Heart right ventricle (tissue), 16 donors: ENCODE results near the gene LRRC74A. TPM values are rescaled to one million over a fixed set of nuclear protein-coding genes. Genes with fewer than 3 reads are reported as not detected.

Source experiments
- ATAC-seq, 8 donors: fragments of 200-7000 bp; cut with Tn5 transposase; one replicate each; pipeline ENCODE4 v1.9.1; 2020; ENCODE audit warnings: mild to moderate bottlenecking in 8 of 8, moderate library complexity in 8 of 8, moderate number of reproducible peaks in 1 of 8
- DNase-seq, 2 donors: peaks; one replicate each; pipeline ENCODE4 v3.0.0-alpha.2; 2020
- H3K27ac ChIP-seq, 10 donors: fragments of 200-600 bp; sonication (generic) in 2 of 10; one replicate each; pipeline versions ENCODE4 v1.5.0 to v1.8.0; 2020 to 2022; ENCODE audit warnings: mild to moderate bottlenecking in 3 of 10
- H3K27me3 ChIP-seq, 7 donors: fragments of 200-600 bp; one replicate each; pipeline ENCODE4 v1.8.0; 2021 to 2022; ENCODE audit warnings: mild to moderate bottlenecking in 2 of 7
- H3K36me3 ChIP-seq, 9 donors: fragments of 200-600 bp; sonication (generic) in 1 of 9; one replicate each; pipeline versions ENCODE4 v1.5.0 to v1.8.0; 2020 to 2022; ENCODE audit warnings: mild to moderate bottlenecking in 2 of 9
- H3K4me1 ChIP-seq, 9 donors: fragments of 200-600 bp; sonication (generic) in 1 of 9; one replicate each; pipeline versions ENCODE4 v1.5.0 to v1.8.0; 2020 to 2022; ENCODE audit warnings: mild to moderate bottlenecking in 4 of 9
- H3K4me3 ChIP-seq, 10 donors: fragments of 200-600 bp; sonication (generic) in 2 of 10; one replicate each; pipeline versions ENCODE4 v1.5.0 to v1.8.0; 2020 to 2022; ENCODE audit warnings: mild to moderate bottlenecking in 7 of 10, moderate library complexity in 2 of 10
- H3K9me3 ChIP-seq, 11 donors: fragments of 200-600 bp in 10 of 11; sonication (generic) in 2 of 11; one replicate each; pipeline versions ENCODE4 v1.5.0 to v1.8.0; 2013 to 2022; ENCODE audit warnings: mild to moderate bottlenecking in 2 of 11, control low read depth in 1 of 11, moderate library complexity in 1 of 11
- CTCF ChIP-seq, 9 donors: fragments of 200-600 bp; sonication (generic) in 2 of 9; IDR thresholded peaks; one replicate each; pipeline versions ENCODE4 v1.5.0 to v1.8.0; 2021 to 2022; ENCODE audit warnings: antibody characterized with exemption in 9 of 9, mild to moderate bottlenecking in 5 of 9, moderate library complexity in 1 of 9
- WGBS, 2 donors: extraction: QIAGEN DNeasy Blood & Tissue Kit; methylation state at CpG; one replicate each; pipeline ENCODE4 v1.1.7; 2013; ENCODE audit warnings: inconsistent platforms in 1 of 2; 5-methylcytosine and 5-hydroxymethylcytosine counted together
- intact Hi-C, 10 donors: fragments of 100-400 bp; cut with DNase I; formaldehyde crosslinking; loops; one replicate each; pipeline versions ENCODE4 v1.11.1 to v1.14.2; 2022
- polyA plus RNA-seq, 2 donors: library from polyadenylated mRNA; stranded (reverse); fragments of 200-250 nt; gene quantifications; one replicate each; pipeline ENCODE4 v1.2.3, GENCODE V29; 2013
- total RNA-seq, 10 donors: library from RNA; stranded (reverse); fragmentation: NEBNext Ultra II Directional in 3 of 10; extraction: Animal tissue kit (Norgen Biotek cat#: 25700) in 3 of 10; gene quantifications; one replicate each; pipeline versions ENCODE4 v1.2.1 to v1.2.4, GENCODE V29; 2021 to 2023
- donor health status: Arrhythmogenic right ventricular cardiomyopathy.
- donor health status: ischemic (EF 13 %, LVEDD 7.1; RV severe dilation, severe dysfunction).
- donor health status: healthy with polysubstance abuse.
- donor health status: DM: no; HTN: yes; CAD: no.
- donor health status: DM: no; HTN: no; CAD: no.
- donor health status: ischemic (EF 25% LVEDD 6.9; RV normal size, moderate dysfunction).
- donor health status: ischemic (EF 25% LVEDD 5.7; RV mildly dilated, moderate dysfunction).
- donor health status: healthy.
- donor health status: DM: yes; HTN: yes; CAD: no.
- donor health status: Ischemic cardiomyopathy.
- donor health status: ischemic (EF 35%, LVEDD 5.7; RV mildly dilated, moderate dysfunction).
- donor health status: nonischemic (EF 11% LVEDD 7.7; RV severe dilation, severe dysfunction).
- donor health status: DM: yes; HTN: yes; CAD: no.
- donor health status: PGD.
- donor health status: ischemic (EF 29% LVEDD 5.4; RV normal size, mild dysfunction).
- donor health status: nonischemic (EF 23%, LVEDD 6.1; RV moderate dilation, normal function).

LRRC74A gene
- total and polyA plus RNA-seq, 12 donors, result not detected

- peaks cover 15 to 84% (median 67%) of the 10 kb centered on the region in 9 donors for H3K4me1 ChIP-seq
- DNase-seq (no peak), ATAC-seq (no peak)
- 64 to 76% methylated on average over 2 of the region's 2 CpGs for WGBS, 2 donors
- intact Hi-C loops, result loop anchor here in 3 of 10 donors (5.0 kb wide), 1 partner anchor 69 kb away; no protein-coding TSS in a partner anchor
- H3K27me3 ChIP-seq, result no peaks in the 10 kb centered on the region
- peaks cover 0 to 90% (median 11%) of the 10 kb centered on the region in 9 donors for H3K36me3 ChIP-seq
- peak overlapping the region in 8 of 10 donors; percentile 39 to 80 (median 68) for H3K27ac ChIP-seq
- TF ChIP-seq CTCF (IDR thresholded peaks at IDR 0.05), result no peak
- no peak overlapping the region for H3K4me3 ChIP-seq
- H3K9me3 ChIP-seq, result no peaks in the 10 kb centered on the region
These were observed 44.6 kb upstream of the LRRC74A start for GRCh38 chr14:76781648-76782051.

- H3K36me3 ChIP-seq, result peaks cover 0 to 91% (median 11%) of the 10 kb centered on the region in 9 donors
- TF ChIP-seq CTCF (IDR thresholded peaks at IDR 0.05), result no peak
- H3K4me3 ChIP-seq, result no peak overlapping the region
- no peak for ATAC-seq
- WGBS, 2 donors, result 75 to 76% methylated on average over 10 of the region's 10 CpGs
- H3K4me1 ChIP-seq, result peaks cover 15 to 78% (median 62%) of the 10 kb centered on the region in 9 donors
- no peaks in the 10 kb centered on the region for H3K27me3 ChIP-seq
- no peak for DNase-seq
- intact Hi-C loops, result loop anchor here in 3 of 10 donors (5.0 kb wide), 1 partner anchor 70 kb away; no protein-coding TSS in a partner anchor
- no peaks in the 10 kb centered on the region for H3K9me3 ChIP-seq
- peak overlapping the region; percentile 3 to 80 (median 66) for H3K27ac ChIP-seq
These were observed 43.9 kb upstream of the LRRC74A start for GRCh38 chr14:76782115-76782884.

- H3K36me3 ChIP-seq, result peaks cover 0 to 91% (median 17%) of the 10 kb centered on the region in 9 donors
- no peak for TF ChIP-seq CTCF (IDR thresholded peaks at IDR 0.05)
- 40 to 49% methylated on average over 9 of the region's 9 CpGs for WGBS, 2 donors
- H3K27ac ChIP-seq, result peak overlapping the region; percentile 3 to 80 (median 66)
- H3K27me3 ChIP-seq, result no peaks in the 10 kb centered on the region
- peak in 3 of 8 donors; percentile 1 to 21 (median 13) for ATAC-seq
- DNase-seq, result no peak
- intact Hi-C loops, result loop anchor here in 3 of 10 donors (5.0 kb wide), 1 partner anchor 71 kb away; no protein-coding TSS in a partner anchor
- H3K4me1 ChIP-seq, result peaks cover 15 to 71% (median 54%) of the 10 kb centered on the region in 9 donors
- no peak overlapping the region for H3K4me3 ChIP-seq
- H3K9me3 ChIP-seq, result no peaks in the 10 kb centered on the region
These were observed 43.2 kb upstream of the LRRC74A start for GRCh38 chr14:76782885-76783566.

GRCh38 chr14:76784266-76784874, 41.8 kb upstream of the LRRC74A start:
- ATAC-seq, result peak in 6 of 8 donors; percentile 1 to 33 (median 4)
- intact Hi-C loops, result loop anchor here in 8 of 10 donors (1.0 to 5.0 kb wide), 3 partner anchors 72 to 74 kb away; no protein-coding TSS in a partner anchor

More at GRCh38 chr14:76784266-76784874, 41.8 kb upstream of the LRRC74A start:
- no peak for TF ChIP-seq CTCF (IDR thresholded peaks at IDR 0.05)
- H3K4me1 ChIP-seq, result peaks cover 15 to 72% (median 54%) of the 10 kb centered on the region in 9 donors
- no peaks in the 10 kb centered on the region for H3K9me3 ChIP-seq
- H3K27me3 ChIP-seq, result no peaks in the 10 kb centered on the region
- DNase-seq, result no peak
- H3K27ac ChIP-seq, result peak overlapping the region in 7 of 10 donors; percentile 21 to 80 (median 46)
- H3K36me3 ChIP-seq, result peaks cover 0 to 91% (median 29%) of the 10 kb centered on the region in 9 donors
- H3K4me3 ChIP-seq, result no peak overlapping the region
- WGBS, 2 donors, result 61 to 66% methylated on average over 6 of the region's 6 CpGs
